GM19452 (cell line): ENCODE data around the gene LYRM9.
"Not testable (repeated sequence)": the region's sequence is repeated elsewhere in the genome, so short reads cannot be mapped to it uniquely, and the experiment has no call there.

Experiments
- ATAC-seq: cut with Tn5 transposase; IDR thresholded peaks from one replicate; pipeline ENCODE4 v1.9.1; 2021; ENCODE audit not compliant: unreplicated experiment

The LYRM9 gene

GRCh38 chr17:27878776-27879562 lies 14.2 kb downstream of the LYRM9 start:
- no peak for ATAC-seq

- ATAC-seq = no peak
These were observed 19.4 kb downstream of the LYRM9 start for GRCh38 chr17:27873746-27874145.

GRCh38 chr17:27873211-27873610 lies 20.0 kb downstream of the LYRM9 start:
- ATAC-seq = no peak

GRCh38 chr17:27872776-27873175 lies 20.4 kb downstream of the LYRM9 start:
- ATAC-seq = no peak

- ATAC-seq = no peak
These were observed 21.8 kb downstream of the LYRM9 start for GRCh38 chr17:27871407-27871806.

GRCh38 chr17:27870345-27870744 lies 22.8 kb downstream of the LYRM9 start:
- ATAC-seq = no peak

GRCh38 chr17:27868565-27868964 lies 24.6 kb downstream of the LYRM9 start:
- ATAC-seq = no peak

GRCh38 chr17:27862840-27863239 lies 30.3 kb downstream of the LYRM9 start:
- no peak for ATAC-seq

- ATAC-seq = no peak
These were observed 31.2 kb downstream of the LYRM9 start for GRCh38 chr17:27862004-27862403.

- ATAC-seq = no peak
These were observed 32.0 kb downstream of the LYRM9 start for GRCh38 chr17:27860971-27861664.

GRCh38 chr17:27858621-27859305 lies 34.4 kb downstream of the LYRM9 start:
- no peak for ATAC-seq

GRCh38 chr17:27856676-27857432 lies 36.3 kb downstream of the LYRM9 start:
- ATAC-seq = no peak

- ATAC-seq = no peak
These were observed 37.7 kb downstream of the LYRM9 start for GRCh38 chr17:27855454-27855853.

GRCh38 chr17:27854163-27854562 lies 39.0 kb downstream of the LYRM9 start:
- no peak for ATAC-seq

GRCh38 chr17:27853091-27853490 lies 40.1 kb downstream of the LYRM9 start:
- ATAC-seq = no peak

GRCh38 chr17:27849474-27850185 lies 43.5 kb downstream of the LYRM9 start:
- no peak for ATAC-seq

- ATAC-seq = no peak
These were observed 44.2 kb downstream of the LYRM9 start for GRCh38 chr17:27848931-27849330.

GRCh38 chr17:27846808-27847307 lies 46.3 kb downstream of the LYRM9 start:
- not testable (repeated sequence) for ATAC-seq

GRCh38 chr17:27846042-27846655 lies 47.0 kb downstream of the LYRM9 start:
- ATAC-seq = no peak
